ENCODE data around the gene GPR146.

DNA sequence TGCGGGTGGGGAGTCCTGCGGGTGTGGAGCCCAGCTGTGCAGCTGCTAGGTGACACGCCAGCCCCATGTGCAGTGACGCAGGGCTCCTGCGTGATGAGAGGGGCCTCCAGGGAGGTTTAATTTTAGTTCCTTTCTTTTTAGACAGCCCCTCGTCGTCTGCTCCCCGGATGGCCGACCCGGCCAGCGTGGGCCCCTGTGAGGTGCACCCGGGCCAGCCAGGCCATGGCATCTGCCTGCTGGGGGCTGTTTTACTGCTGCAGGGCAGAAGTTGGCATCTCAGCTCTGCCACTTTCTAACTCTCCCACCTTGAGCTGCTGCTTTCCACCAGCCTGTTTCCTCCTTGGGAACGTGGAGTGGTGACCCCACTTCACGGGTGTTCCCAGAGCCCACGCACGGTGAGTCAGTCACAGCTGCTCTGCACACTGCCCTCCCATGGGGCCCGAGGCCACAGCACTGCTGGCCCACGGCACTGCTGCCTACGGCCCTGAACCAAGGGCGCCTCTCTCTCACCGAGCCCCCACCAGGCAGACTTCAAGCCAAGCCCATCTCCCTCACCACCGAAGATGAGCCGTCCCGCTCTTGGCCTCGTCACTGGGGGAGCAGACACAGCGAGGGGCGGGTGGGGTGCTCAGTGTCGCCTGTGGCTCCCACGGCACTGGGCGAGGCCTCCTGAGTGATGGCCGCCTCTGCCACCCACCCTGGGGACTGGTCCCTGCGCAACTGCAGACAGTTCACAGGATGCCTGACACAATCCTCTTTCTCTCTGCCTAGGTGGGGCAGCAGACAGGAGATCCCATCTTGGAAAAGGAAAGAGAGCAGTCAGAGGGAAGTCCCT lies 40.1 kb upstream of the GPR146 start:
- TF ChIP-seq, protein P1, sequence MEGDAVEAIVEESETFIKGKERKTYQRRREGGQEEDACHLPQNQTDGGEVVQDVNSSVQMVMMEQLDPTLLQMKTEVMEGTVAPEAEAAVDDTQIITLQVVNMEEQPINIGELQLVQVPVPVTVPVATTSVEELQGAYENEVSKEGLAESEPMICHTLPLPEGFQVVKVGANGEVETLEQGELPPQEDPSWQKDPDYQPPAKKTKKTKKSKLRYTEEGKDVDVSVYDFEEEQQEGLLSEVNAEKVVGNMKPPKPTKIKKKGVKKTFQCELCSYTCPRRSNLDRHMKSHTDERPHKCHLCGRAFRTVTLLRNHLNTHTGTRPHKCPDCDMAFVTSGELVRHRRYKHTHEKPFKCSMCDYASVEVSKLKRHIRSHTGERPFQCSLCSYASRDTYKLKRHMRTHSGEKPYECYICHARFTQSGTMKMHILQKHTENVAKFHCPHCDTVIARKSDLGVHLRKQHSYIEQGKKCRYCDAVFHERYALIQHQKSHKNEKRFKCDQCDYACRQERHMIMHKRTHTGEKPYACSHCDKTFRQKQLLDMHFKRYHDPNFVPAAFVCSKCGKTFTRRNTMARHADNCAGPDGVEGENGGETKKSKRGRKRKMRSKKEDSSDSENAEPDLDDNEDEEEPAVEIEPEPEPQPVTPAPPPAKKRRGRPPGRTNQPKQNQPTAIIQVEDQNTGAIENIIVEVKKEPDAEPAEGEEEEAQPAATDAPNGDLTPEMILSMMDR (IDR thresholded peaks at IDR 0.05): no peak
- TF ChIP-seq EZH2 (IDR thresholded peaks at IDR 0.05) (no peak), EZH2phosphoT487 (IDR thresholded peaks at IDR 0.05) (no peak)

Data from neural progenitor cell (in vitro differentiated cells).